ENCODE results near the gene RASGRF1. TPM values are rescaled to one million over a fixed set of nuclear protein-coding genes. Genes with fewer than 3 reads are reported as not detected.

Gene RASGRF1
- total RNA-seq, 6 experiments from 2014 or later = 0.29 TPM; not detected in 5

DNA sequence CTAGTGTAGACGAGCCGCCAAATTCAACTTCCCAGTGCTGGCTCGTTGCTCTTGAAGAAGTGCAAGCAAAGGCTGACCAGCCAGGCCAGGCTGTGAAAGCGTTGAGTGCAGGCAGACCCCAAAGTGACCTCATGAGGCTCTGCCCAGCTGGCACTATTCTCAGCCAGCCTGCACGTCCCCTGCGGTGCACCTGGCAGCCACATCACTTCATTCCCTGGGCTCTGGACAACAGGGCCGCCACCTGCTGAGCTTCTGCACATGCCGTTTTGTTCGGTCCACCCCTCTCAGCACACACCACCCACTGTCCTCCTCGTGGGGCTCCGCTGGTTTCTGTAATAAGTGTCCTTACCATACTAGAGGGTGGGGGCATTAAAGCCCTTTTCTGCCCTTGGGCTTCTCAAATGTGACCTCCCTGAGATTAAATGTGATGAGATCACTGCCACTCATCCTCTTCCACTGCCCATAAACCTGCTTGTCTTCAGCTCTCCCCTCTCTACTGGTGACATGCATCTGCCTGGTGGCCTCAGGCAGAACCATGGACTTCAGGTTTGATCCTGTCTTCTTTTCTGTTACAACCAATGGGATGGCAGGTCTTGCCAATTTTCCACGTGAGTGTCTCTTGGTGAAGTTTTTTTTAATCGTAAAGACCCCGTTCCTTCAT is 6.1 kb downstream of the RASGRF1 start:
- WGBS (ENCODE audit: insufficient coverage, low coverage, low lambda C conversion rate, missing lambda C conversion rate) = 67% methylated on average over 7 of the region's 14 CpGs
- intact Hi-C loops (cut with DNase I) = no loop called here
- no peaks in the 10 kb centered on the region for H3K36me3 ChIP-seq
- peaks cover 0 to under 1% (median 0%) of the 10 kb centered on the region in 4 donors for H3K4me1 ChIP-seq
- H3K27me3 ChIP-seq = peaks cover 0 to under 1% of the 10 kb centered on the region in 2 donors
- no peaks in the 10 kb centered on the region for H3K9me3 ChIP-seq
- TF ChIP-seq POLR2A (IDR thresholded peaks at IDR 0.05) = no peak
- TF ChIP-seq, protein P1, sequence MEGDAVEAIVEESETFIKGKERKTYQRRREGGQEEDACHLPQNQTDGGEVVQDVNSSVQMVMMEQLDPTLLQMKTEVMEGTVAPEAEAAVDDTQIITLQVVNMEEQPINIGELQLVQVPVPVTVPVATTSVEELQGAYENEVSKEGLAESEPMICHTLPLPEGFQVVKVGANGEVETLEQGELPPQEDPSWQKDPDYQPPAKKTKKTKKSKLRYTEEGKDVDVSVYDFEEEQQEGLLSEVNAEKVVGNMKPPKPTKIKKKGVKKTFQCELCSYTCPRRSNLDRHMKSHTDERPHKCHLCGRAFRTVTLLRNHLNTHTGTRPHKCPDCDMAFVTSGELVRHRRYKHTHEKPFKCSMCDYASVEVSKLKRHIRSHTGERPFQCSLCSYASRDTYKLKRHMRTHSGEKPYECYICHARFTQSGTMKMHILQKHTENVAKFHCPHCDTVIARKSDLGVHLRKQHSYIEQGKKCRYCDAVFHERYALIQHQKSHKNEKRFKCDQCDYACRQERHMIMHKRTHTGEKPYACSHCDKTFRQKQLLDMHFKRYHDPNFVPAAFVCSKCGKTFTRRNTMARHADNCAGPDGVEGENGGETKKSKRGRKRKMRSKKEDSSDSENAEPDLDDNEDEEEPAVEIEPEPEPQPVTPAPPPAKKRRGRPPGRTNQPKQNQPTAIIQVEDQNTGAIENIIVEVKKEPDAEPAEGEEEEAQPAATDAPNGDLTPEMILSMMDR (IDR thresholded peaks at IDR 0.05) = no peak
- DNase-seq = peak in 1 of 3 donors; percentile 21
- no peak overlapping the region for H3K4me3 ChIP-seq
- no peak overlapping the region for H3K27ac ChIP-seq
- no peak for ATAC-seq

GRCh38 chr15:79083154-79083553 is 7.4 kb downstream of the RASGRF1 start:
- Histone ChIP-seq H3K27me3 (no peaks in the 10 kb centered on the region), H3K9me3 (no peaks in the 10 kb centered on the region), H3K4me1 (no peaks in the 10 kb centered on the region), H3K4me3 (no peak overlapping the region), H3K36me3 (no peaks in the 10 kb centered on the region), H3K27ac (no peak overlapping the region)
- intact Hi-C loops (cut with DNase I) = no loop called here
- ATAC-seq (no peak), DNase-seq (no peak)
- no CpG with 5 or more reads among the region's 14 CpGs for WGBS (ENCODE audit: insufficient coverage, low coverage, low lambda C conversion rate, missing lambda C conversion rate)
- TF ChIP-seq, protein P1 (IDR thresholded peaks at IDR 0.05) = no peak
- no peak for TF ChIP-seq POLR2A (IDR thresholded peaks at IDR 0.05)

GRCh38 chr15:79082363-79083070 is 8.1 kb downstream of the RASGRF1 start:
- WGBS (ENCODE audit: insufficient coverage, low coverage, low lambda C conversion rate, missing lambda C conversion rate) = 63% methylated on average over 4 of the region's 6 CpGs
- TF ChIP-seq, protein P1 (IDR thresholded peaks at IDR 0.05) = no peak
- TF ChIP-seq POLR2A (IDR thresholded peaks at IDR 0.05) = no peak
- Histone ChIP-seq H3K9me3 (no peaks in the 10 kb centered on the region), H3K36me3 (no peaks in the 10 kb centered on the region), H3K4me1 (no peaks in the 10 kb centered on the region), H3K27ac (no peak overlapping the region), H3K4me3 (no peak overlapping the region), H3K27me3 (no peaks in the 10 kb centered on the region)
- DNase-seq = no peak
- intact Hi-C loops (cut with DNase I) = no loop called here
- ATAC-seq = no peak

DNA sequence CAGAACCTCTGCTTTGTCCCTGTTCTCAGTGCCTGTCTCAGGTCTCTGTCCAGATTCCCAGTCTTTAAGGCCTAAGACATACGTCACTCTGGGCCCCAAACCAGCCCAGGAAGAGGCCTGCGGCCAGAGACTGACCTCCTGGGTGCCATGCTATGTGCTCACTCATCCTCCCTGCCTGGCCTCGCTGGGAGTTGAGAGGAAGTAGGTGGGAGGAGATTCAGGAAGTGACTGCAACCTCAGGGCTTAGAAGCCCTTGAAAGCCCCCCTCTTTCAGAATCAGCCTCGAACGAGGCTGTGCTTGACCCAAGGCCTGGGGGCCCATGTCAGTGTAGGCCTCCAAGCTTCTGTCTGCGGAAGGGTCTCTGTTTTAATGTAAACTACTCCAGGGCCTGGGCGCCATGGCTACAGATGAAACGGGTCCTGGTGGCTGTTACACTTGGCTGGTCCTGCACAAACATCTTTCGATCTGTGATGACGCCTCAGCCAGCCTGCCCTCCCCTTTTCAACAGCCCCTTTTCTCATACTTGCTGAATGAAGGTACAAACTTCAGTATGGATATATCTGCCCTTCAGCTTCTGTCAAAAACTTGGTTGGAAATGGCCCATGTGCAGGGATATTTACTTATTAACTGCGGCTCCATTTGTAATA is 11.7 kb downstream of the RASGRF1 start:
- no peaks in the 10 kb centered on the region for H3K36me3 ChIP-seq
- H3K4me3 ChIP-seq = no peak overlapping the region
- intact Hi-C loops (cut with DNase I) = no loop called here
- no peak overlapping the region for H3K27ac ChIP-seq
- no peaks in the 10 kb centered on the region for H3K27me3 ChIP-seq
- 89% methylated on average over 6 of the region's 11 CpGs for WGBS (ENCODE audit: insufficient coverage, low coverage, low lambda C conversion rate, missing lambda C conversion rate)
- ATAC-seq = no peak
- H3K4me1 ChIP-seq = no peaks in the 10 kb centered on the region
- no peak for TF ChIP-seq POLR2A (IDR thresholded peaks at IDR 0.05)
- no peak for DNase-seq
- no peaks in the 10 kb centered on the region for H3K9me3 ChIP-seq

GRCh38 chr15:79078003-79078402 is 12.6 kb downstream of the RASGRF1 start:
- Histone ChIP-seq H3K27me3 (no peaks in the 10 kb centered on the region), H3K4me3 (no peak overlapping the region), H3K9me3 (no peaks in the 10 kb centered on the region), H3K36me3 (no peaks in the 10 kb centered on the region), H3K27ac (no peak overlapping the region), H3K4me1 (no peaks in the 10 kb centered on the region)
- no peak for DNase-seq
- WGBS (ENCODE audit: insufficient coverage, low coverage, low lambda C conversion rate, missing lambda C conversion rate) = no CpG with 5 or more reads among the region's 5 CpGs
- intact Hi-C loops (cut with DNase I) = no loop called here
- no peak for TF ChIP-seq POLR2A (IDR thresholded peaks at IDR 0.05)
- ATAC-seq = no peak
